Neural crest cell (in vitro differentiated cells): Measurements from ENCODE around the gene WDR19. TPM values are rescaled to one million over a fixed set of nuclear protein-coding genes. Genes with fewer than 3 reads are reported as not detected.
"Not testable (repeated sequence)": the region's sequence is repeated elsewhere in the genome, so short reads cannot be mapped to it uniquely, and the experiment has no call there.

ENCODE experiments used
- DNase-seq: peaks from one replicate; pipeline ENCODE4 v3.0.0; 2021; ENCODE audit warnings: low read depth, mixed read lengths, low spot score
- H3K27ac Mint-ChIP-seq: one replicate; pipeline ENCODE4 v1.8.0; 2021; ENCODE audit warnings: mild to moderate bottlenecking, mixed read lengths; ENCODE audit not compliant: unreplicated experiment
- H3K27me3 Mint-ChIP-seq: 2 replicates; pipeline ENCODE4 v1.8.0; 2021; ENCODE audit warnings: low read depth, mild to moderate bottlenecking, mixed read lengths
- H3K36me3 Mint-ChIP-seq: 2 replicates; pipeline ENCODE4 v1.8.0; 2021; ENCODE audit warnings: low read depth, mild to moderate bottlenecking, mixed read lengths
- H3K4me1 Mint-ChIP-seq: 2 replicates; pipeline ENCODE4 v1.8.0; 2021; ENCODE audit warnings: mixed read lengths
- H3K4me3 Mint-ChIP-seq: one replicate; pipeline ENCODE4 v1.8.0; 2021; ENCODE audit warnings: mild to moderate bottlenecking, mixed read lengths
- H3K9me3 Mint-ChIP-seq: 2 replicates; pipeline ENCODE4 v1.8.0; 2021; ENCODE audit warnings: mixed read lengths
- long read RNA-seq: library from polyadenylated mRNA; unstranded; transcript quantifications from one replicate; pipeline ENCODE4 v2.0.0, GENCODE V29; 2020
- total RNA-seq: library from RNA; stranded (reverse); gene quantifications from 2 replicates; pipeline ENCODE4 v1.2.1, GENCODE V29; 2021
- TF ChIP-seq, protein P1 (sequence below): fragments of 200-600 bp; sonication (generic); conservative IDR thresholded peaks from 2 replicates; pipeline ENCODE4 v1.5.0; 2021; ENCODE audit warnings: antibody characterized with exemption, mild to moderate bottlenecking

WDR19 gene
- total RNA-seq: 51.6 and 52.8 TPM in 2 replicates
- long read RNA-seq, full-length matches to known transcripts: 11 of 31 reads
- long read RNA-seq, partial matches to known transcripts: 15 of 31 reads
- long read RNA-seq, other reads (novel, unspliced or antisense): 5 of 31 reads

DNA sequence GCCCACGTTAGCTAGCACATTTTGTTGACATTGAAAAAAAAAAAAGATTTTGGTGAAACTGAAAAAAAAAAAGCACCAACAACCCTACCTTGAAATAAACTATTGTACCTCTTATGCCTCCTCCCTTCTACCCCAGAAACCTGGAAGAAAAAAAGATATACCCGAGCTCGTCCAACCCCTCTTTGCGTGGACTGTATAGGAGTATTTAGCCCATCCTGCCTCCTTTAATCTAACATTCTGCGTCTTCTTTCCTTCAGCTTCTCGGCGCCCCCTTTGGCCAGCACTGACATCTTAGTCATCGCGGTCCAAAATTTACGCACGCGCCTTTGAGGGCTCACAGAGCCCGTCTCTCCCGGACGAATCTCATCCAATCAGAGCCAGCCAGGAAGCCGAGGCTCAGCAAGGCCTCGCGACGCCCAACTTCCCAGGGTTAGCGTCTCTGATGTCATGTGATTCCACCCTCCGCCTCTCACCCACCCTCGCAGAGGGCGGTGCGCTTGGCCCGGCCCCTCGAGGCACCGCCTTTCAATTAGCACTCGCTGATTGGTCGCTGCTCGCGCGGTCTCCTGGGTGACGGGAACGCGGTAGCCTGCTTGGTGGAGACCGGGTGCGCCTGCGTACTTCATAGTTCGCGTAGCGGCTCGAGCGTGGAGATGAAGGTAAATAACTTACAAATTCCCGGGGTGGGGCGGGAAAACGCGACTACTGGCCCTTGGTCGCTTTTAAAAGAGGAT is at the start of gene WDR19:
Gene WDR19, plus strand, starts transcription at position 625 of the 734 bp plus-strand sequence. Its CDS starts 29 bp downstream, at position 654.
- no peaks in the 10 kb centered on the region for H3K9me3 Mint-ChIP-seq
- peak within 1 kb of the TSS; percentile 23 for H3K27ac Mint-ChIP-seq
- H3K27me3 Mint-ChIP-seq: peaks cover 6% of the 10 kb centered on the region
- peak; percentile 92 for DNase-seq
- H3K4me3 Mint-ChIP-seq: peak within 1 kb of the TSS; percentile 71
- no peaks in the 10 kb centered on the region for H3K36me3 Mint-ChIP-seq
- TF ChIP-seq, protein P1, sequence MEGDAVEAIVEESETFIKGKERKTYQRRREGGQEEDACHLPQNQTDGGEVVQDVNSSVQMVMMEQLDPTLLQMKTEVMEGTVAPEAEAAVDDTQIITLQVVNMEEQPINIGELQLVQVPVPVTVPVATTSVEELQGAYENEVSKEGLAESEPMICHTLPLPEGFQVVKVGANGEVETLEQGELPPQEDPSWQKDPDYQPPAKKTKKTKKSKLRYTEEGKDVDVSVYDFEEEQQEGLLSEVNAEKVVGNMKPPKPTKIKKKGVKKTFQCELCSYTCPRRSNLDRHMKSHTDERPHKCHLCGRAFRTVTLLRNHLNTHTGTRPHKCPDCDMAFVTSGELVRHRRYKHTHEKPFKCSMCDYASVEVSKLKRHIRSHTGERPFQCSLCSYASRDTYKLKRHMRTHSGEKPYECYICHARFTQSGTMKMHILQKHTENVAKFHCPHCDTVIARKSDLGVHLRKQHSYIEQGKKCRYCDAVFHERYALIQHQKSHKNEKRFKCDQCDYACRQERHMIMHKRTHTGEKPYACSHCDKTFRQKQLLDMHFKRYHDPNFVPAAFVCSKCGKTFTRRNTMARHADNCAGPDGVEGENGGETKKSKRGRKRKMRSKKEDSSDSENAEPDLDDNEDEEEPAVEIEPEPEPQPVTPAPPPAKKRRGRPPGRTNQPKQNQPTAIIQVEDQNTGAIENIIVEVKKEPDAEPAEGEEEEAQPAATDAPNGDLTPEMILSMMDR: peak; percentile 64
- peaks cover 10% of the 10 kb centered on the region for H3K4me1 Mint-ChIP-seq

DNA sequence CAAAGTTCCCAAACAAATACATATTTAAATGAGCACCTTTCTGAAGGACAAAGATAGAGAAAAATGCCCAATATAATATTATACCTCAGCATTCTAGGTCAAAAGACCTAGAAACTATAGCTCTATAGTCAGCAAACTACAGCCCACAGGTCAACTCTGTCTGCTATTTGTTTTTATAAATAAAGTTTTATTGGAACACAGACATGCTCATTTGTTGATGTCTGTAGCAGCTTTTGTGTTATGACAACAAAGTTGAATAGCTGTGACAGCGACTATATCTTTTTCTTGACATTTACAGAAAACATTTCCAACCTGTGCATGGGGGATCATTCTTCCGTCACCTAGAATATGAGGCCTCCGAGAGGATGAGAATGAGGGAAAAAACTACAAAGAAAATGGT is 48.7 kb upstream of the WDR19 start:
- no peak overlapping the region for H3K4me3 Mint-ChIP-seq
- no peak for DNase-seq
- H3K4me1 Mint-ChIP-seq: peaks cover 18% of the 10 kb centered on the region
- H3K9me3 Mint-ChIP-seq: no peaks in the 10 kb centered on the region
- H3K27me3 Mint-ChIP-seq: no peaks in the 10 kb centered on the region
- peaks cover 4% of the 10 kb centered on the region for H3K36me3 Mint-ChIP-seq
- no peak overlapping the region for H3K27ac Mint-ChIP-seq
- TF ChIP-seq, protein P1: no peak

DNA sequence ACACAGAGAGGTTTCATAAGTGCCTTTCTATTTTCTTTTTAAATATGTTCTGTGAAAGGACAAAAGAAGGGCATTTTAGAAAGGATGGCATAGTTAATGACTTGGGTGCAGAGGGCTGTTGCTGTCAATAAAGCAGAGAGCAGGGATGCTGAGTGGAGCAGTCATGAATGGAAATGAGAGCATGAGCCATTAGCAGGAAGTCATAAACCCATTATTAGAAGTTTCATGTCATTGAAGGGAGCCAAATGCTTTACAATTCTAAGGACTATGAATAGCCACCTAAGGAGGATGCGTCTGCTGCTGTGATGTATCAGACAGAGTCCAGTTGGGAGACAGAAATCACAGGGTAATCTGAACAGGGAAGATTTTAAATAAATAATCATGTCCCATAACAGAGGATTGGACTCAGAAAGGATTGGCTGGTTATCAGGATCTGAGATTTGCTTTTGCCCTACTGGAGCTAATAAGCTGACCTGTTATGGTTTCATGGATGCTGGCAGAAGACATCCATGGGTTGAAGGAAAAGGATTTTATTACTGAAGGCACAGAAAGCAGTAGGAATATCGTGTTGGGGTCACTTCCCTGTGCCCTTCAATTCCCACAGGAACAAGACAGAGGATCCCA is 47.5 kb upstream of the WDR19 start:
- no peaks in the 10 kb centered on the region for H3K9me3 Mint-ChIP-seq
- H3K27ac Mint-ChIP-seq: no peak overlapping the region
- DNase-seq: no peak
- peaks cover 18% of the 10 kb centered on the region for H3K4me1 Mint-ChIP-seq
- no peak overlapping the region for H3K4me3 Mint-ChIP-seq
- TF ChIP-seq, protein P1: no peak
- H3K27me3 Mint-ChIP-seq: no peaks in the 10 kb centered on the region
- H3K36me3 Mint-ChIP-seq: peaks cover 1% of the 10 kb centered on the region

DNA sequence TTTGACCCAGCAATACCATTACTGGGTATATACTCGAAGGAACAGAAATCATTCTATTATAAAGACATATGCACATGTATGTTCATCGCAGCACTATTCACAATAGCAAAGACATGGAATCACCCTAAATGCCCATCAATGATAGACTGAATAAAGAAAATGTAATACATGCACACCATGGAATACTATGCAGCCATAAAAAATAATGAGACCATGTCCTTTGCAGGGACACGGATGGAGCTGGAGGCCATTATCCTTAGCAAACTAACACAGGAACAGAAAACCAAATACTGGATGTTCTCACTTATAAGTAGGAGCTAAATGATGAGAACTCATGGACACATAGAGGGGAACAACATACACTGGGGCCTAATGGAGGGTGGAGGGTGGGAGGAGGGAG is 44.1 kb upstream of the WDR19 start:
- H3K9me3 Mint-ChIP-seq, DNase-seq, H3K27me3 Mint-ChIP-seq, H3K27ac Mint-ChIP-seq, H3K4me3 Mint-ChIP-seq, H3K36me3 Mint-ChIP-seq: not testable (repeated sequence)
- H3K4me1 Mint-ChIP-seq: peaks cover 18% of the 10 kb centered on the region

DNA sequence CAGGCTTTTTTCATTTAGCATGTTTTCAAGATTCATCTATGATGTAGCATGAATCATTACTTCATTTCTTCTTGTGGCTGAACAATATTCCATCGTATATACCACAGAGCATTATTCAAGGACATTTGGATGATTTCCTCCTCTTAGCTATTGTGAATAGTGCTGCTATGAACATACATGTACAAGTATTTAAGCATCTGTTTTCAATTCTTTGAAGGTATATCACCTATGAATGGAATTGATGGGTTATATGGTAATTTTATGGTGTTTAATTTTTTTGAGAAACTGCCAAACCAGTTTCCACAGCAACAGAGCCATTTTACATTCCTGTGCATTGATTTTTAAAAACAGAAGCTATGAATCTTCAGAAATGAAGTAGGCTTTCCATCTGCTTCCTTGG is 36.1 kb upstream of the WDR19 start:
- DNase-seq: no peak
- Mint-ChIP-seq H3K9me3 (no peaks in the 10 kb centered on the region), H3K4me1 (no peaks in the 10 kb centered on the region), H3K36me3 (no peaks in the 10 kb centered on the region), H3K27me3 (no peaks in the 10 kb centered on the region), H3K27ac (no peak overlapping the region), H3K4me3 (no peak overlapping the region)
- TF ChIP-seq, protein P1: no peak

DNA sequence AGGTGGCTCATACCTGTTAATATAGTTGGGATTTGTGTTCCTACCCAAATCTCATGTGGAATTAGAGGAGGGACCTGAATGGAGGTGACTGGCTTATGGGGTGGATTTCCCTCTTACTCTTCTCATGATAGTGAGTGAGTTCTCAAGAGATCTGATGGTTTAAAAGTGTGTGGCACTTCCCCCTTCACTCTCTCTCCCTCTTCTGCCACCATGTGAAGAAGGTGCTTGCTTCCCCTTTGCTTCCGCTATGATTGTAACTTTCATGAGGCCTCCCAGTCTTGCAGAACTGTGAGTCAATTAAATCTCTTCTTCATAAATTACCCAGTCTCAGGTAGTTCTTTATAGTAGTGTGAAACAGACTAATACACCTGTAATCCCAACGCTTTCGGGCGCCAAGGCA is 28.3 kb upstream of the WDR19 start:
- Mint-ChIP-seq H3K4me3 (no peak overlapping the region), H3K4me1 (no peaks in the 10 kb centered on the region), H3K9me3 (no peaks in the 10 kb centered on the region), H3K36me3 (no peaks in the 10 kb centered on the region), H3K27ac (no peak overlapping the region), H3K27me3 (no peaks in the 10 kb centered on the region)
- DNase-seq: no peak
- TF ChIP-seq, protein P1: no peak
